Measurements from ENCODE around the gene INHBE.

GRCh38 chr12:57487597-57488401 lies 32.7 kb downstream of the INHBE start, which contains the start of gene MARS1:
- TF ChIP-seq SIN3A (IDR thresholded peaks at IDR 0.05; ENCODE audit: borderline replicate concordance, insufficient read depth, low read length) = 0 out of 2 replicates have a peak, but pooled peaks have one; percentile 15
- TF ChIP-seq POLR2AphosphoS5 (IDR thresholded peaks at IDR 0.05; ENCODE audit: low read depth, low read length) = peak; percentile 91
- TF ChIP-seq FOXP2 (optimal IDR thresholded peaks at IDR 0.05; ENCODE audit: borderline replicate concordance, extremely low read depth, extremely low read length, insufficient read depth) = peak; percentile 57
- peak; percentile 76; the same call in 1 of the 2 replicates for TF ChIP-seq TAF1 (IDR thresholded peaks at IDR 0.05; ENCODE audit: borderline replicate concordance, insufficient read depth, low read length)
- TF ChIP-seq, protein P1, sequence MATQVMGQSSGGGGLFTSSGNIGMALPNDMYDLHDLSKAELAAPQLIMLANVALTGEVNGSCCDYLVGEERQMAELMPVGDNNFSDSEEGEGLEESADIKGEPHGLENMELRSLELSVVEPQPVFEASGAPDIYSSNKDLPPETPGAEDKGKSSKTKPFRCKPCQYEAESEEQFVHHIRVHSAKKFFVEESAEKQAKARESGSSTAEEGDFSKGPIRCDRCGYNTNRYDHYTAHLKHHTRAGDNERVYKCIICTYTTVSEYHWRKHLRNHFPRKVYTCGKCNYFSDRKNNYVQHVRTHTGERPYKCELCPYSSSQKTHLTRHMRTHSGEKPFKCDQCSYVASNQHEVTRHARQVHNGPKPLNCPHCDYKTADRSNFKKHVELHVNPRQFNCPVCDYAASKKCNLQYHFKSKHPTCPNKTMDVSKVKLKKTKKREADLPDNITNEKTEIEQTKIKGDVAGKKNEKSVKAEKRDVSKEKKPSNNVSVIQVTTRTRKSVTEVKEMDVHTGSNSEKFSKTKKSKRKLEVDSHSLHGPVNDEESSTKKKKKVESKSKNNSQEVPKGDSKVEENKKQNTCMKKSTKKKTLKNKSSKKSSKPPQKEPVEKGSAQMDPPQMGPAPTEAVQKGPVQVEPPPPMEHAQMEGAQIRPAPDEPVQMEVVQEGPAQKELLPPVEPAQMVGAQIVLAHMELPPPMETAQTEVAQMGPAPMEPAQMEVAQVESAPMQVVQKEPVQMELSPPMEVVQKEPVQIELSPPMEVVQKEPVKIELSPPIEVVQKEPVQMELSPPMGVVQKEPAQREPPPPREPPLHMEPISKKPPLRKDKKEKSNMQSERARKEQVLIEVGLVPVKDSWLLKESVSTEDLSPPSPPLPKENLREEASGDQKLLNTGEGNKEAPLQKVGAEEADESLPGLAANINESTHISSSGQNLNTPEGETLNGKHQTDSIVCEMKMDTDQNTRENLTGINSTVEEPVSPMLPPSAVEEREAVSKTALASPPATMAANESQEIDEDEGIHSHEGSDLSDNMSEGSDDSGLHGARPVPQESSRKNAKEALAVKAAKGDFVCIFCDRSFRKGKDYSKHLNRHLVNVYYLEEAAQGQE (IDR thresholded peaks at IDR 0.05; ENCODE audit: insufficient read depth in 1 of 2, low read depth in 2 of 2, low read length in 2 of 2) = no peak

All from PFSK-1 (cell line).